Cortex of kidney (tissue), 1 donor: ENCODE measurements around the gene CASP8.
"Not testable (repeated sequence)": the region's sequence is repeated elsewhere in the genome, so short reads cannot be mapped to it uniquely, and the experiment has no call there.

Experiments
- DNase-seq: peaks from one replicate; lab custom pipeline; 2025; lab: John Stamatoyannopoulos, UW

CASP8 gene

DNA sequence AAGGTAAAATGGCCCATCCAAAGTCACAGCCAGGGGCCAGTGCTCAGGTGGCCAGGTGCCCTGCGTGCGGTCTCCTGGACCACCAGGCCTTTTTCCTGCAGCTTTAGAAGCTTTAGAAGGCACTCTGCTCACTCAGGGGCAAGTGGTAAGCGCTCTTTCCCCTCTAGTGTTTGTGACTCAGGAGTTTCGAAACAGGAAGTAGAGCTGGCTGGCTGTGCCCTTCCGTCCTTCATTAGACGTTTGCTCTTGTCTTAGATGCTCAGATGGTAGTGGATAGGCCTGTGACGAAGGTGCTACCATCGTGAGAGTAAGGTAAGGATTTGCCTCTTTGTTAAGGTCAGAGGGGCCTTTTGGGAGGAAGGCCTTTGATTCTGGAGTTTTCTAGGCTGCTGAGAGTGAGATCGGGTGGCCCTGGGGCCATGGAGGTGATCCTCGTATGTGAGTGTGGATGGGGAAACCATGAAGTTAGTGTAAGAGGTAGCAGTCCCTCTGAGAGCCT is at the start of gene CASP8:
Gene CASP8, plus strand, starts transcription at position 235 of the 499 bp plus-strand sequence. CDS start 5,951 bp downstream, outside the sequence.
- DNase-seq: no peak

DNA sequence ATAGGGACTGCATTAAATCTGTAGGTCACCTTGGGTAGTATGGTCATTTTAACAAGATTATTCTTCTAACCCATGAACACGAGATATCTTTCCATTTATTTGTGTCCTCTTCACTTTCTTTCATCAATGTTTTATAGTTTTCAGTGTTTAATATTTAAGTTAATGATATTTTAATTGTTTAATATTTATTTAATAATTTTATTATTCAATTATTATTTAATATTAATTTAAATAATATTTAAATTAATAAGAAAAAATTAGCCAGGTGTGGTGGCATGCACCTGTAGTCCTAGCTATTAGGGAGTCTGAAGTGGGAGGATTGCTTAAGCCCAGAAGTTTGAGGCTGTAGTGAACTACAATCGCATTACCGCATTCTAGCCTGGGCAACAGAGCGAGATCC is 44.4 kb upstream of the CASP8 start:
- no peak for DNase-seq

DNA sequence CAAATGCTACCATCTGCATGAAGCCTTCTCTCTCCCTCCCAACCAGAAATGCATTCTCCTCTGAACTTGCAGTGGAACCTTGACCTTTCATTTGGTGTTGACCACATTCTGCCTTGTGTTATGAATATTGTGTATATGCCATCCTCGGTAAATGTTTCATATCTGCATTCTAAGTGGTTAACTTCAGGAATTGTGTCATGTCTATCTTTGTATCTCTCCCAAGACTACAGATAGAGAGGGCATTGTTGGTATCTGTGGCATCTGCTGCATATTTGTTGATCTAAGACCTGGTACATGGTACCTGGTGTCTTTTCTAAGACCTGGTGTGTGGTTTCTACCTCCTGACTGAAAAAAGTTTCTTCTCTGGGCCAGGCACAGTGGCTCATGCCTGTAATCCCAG is 43.4 kb upstream of the CASP8 start:
- no peak for DNase-seq

- no peak for DNase-seq
Measured at GRCh38 chr2:201218780-201219179, 41.6 kb upstream of the CASP8 start.

DNA sequence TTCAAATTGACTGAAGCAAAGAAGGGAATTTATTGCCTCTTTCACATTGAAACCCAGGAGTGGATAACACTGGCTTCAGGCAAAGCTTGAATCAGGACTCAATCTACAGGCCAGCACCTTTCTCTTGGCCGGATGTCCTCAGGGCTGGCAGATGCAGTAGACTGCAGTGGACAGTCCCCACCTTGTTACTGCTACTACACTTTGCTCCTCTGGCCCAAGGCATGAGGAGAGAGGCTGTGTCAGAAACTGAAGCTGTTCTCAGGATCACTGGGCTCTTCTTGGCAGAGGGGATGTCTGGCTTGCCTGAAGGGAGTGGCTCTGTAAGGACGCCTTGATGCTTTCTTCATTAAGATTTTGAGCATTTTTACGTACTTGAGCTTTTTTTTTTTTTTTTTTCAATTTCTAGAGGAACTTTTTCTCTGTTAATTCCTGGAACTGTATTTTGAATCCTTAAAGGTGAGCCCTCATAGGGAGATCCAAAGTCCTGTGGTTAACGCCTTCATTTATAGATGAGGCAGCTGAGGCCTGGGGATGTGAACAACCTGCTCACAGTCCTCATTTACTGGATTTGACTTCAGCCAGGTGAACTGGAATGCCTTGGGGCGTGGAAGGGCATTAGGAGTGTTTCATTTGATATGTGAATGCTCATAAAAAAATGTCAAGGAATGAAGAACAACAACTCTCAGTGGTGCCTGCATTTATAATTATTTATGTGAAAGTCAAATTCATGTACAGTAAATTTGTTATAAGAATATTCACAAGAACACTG is 40.8 kb upstream of the CASP8 start:
- no peak for DNase-seq

DNA sequence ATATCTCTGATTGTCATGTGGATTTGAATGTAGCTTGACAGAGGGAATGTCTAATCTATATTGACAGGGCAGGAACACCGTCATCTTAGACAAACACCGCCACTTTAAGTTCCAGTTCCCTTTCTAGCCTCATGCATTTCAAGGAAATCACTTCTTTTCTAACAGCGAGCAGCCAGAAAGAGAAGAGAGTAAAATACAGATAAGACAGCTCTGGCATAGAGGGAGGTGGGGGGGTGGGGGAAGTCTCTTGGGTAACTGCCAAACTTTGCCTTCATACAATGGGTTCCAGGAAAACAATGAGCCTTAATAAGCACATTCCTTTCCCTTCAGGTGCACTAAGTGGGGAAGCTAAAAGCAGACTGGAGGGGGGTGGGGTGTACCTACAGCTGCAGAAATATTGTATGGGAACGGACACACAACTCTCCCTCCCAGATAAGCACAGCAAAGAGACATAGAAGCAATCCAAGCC is 40.2 kb upstream of the CASP8 start:
- DNase-seq: no peak

DNA sequence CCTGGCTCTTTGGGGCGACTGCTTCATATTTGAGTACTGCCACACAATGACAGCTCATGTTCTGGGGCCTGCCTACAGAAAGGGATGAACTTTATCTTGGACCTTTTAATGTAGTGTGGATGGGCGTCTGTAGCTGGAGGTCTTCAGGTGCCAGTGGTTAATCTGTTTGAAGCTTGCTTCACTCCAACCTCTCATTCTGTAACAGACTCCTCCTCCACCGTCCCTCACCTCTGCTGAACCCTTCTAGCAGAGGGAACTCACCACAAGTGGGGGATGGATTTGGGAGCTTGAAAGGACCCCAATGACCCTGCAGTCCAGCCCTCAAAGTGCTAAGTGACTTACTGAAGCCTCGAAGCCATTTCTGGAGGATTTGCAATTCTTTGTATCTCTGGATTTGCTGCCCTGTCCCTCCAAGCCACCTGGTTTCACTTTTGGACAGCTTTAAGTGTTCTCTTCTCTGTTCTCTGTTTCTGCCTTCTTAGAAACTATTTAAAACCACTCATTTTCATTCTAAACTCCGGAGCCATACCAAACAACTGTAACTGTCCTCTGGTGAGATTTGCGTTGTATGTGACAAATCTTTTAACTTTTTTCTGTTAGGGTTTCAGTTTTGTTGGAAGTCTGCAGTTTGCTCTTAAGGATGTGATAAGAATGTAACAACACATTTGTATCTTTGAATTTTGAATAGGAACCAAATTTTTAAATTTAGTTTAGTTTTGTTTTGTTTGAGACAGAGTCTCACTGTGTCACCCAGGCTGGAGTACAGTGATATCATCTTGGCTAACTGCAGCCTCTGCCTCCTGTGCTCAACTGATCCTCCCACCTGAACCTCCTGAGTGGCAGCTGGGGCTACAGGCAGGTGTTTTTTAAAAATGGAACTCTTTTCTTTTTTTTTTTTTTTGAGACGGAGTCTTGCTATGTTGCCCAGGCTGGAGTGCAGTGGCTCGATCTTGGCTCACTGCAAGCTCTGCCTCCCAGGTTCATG is 37.0 kb upstream of the CASP8 start:
- no peak for DNase-seq

DNA sequence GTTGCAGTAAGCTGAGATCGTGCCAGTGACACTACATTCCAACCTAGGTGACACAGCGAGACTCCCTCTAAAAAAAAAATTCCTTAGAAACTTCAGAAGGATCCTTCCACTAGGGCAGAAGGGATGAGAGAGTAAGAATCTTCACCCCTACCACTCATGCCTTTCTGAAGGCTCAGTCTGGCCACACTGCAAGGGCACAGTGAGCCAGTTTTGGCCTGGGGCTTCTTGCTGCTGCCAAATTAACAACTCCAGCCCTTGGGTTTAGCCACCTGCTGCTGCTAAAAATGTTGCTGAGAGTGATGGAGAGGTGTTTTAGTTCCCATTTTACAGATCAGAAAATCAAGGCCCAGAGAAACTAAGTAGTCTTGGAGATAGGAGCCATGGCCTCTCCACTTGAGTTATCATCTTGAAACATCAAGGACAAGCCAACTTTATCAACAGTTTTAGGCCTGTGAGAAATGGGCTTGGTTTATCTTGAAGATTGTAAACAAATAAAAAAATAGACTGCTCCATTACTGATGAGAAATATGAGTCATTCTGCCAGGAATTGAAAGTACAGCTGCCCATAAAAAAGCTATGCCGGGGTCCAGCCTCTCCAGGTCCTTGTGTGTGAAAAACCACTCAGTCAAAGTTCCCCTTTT is 31.9 kb upstream of the CASP8 start:
- no peak for DNase-seq

- DNase-seq: no peak
Measured at GRCh38 chr2:201228912-201229290, 31.4 kb upstream of the CASP8 start.

DNA sequence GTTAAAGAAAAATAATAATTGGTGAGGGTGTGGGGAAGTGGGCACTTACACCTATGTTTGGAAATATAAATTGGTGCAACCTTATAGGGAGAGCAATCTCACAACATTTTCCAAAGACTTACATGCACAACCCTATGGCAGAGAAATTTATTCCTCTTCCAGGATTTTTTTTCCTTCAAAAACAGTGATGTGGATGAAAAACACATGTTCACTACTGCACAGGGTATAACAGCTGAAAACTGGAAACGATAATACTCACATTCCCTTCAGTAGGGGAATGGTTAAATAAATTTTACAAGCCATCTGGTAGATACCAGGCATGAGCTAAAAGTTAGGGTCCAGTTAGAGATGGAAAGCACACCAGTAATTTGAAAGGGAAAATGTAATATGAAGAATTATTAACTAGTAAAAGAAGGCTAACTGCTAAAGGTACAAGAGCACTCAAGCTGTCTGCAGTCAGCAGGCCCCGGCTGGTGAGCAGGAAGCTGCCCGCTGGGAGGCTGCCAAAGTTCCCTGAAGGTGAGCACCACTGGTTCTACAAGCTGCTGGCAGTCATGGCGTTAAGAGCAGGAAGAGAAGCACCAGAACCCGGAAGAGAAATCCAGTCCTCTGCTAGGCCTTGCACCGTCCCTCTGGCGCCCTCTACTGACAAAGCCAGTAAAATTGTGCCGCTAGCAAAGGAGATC is 28.4 kb upstream of the CASP8 start:
- DNase-seq: no peak

- no peak for DNase-seq
Measured at GRCh38 chr2:201232467-201232815, 27.9 kb upstream of the CASP8 start.

GRCh38 chr2:201233192-201233811 is 27.0 kb upstream of the CASP8 start:
- DNase-seq: no peak

DNA sequence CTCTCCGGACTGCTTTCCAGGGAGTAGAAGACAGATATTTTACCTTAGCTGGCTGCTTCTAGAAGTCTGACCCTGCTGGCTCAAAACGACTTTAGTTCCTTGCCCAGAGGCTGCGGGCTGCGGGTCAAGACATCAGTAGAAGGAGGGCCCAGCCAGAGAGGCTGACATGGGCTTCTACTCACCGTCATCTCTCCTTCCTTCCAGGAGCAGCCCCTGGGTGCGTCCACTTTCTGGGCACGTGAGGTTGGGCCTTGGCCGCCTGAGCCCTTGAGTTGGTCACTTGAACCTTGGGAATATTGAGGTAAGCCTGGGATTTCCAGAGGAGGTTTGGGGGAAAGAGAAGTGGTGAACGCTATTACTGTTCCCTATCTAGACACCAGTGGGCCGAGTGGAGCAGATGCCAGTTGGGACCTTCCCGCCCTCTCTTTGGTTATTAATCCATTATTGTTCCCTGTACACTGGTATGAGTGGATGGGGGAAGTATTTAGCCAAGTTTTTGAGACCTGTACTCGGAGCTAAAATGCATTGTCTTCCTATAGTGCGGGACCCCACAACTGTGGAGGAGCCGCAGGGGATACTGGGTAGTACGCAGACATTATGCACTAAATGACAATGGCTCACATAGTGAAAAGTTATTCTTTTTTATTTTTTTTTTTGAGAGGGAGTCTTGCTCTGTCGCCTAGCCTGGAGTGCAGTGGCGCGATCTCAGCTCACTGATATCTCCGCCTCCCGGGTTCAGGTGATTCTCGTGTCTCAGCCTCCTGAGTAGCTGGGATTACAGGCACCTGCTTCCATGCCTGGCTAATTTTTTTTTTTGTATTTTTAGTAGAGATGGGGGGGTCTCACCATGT is 26.3 kb upstream of the CASP8 start:
- no peak for DNase-seq

DNA sequence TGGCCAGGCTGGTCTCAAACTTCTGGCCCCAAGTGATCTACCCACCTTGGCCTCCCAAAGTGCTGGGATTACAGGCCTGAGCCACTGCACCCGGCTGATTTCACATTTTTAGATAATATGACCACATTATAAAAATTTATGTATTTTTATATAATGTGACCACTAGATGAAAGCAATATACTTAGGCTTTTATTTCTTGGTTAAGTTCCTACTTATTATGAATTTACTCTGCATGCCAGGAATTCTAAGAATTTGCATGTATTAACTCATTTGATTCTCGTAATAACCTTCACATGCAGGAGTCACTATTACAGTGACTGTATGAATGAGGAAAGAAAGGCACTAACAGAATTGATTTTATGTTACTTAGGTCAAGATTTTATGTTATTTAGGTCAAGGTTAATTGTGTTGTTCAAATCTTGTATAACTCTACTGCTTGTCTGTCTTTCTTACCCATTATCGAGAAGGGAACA is 25.6 kb upstream of the CASP8 start:
- no peak for DNase-seq

- no peak for DNase-seq
Measured at GRCh38 chr2:201235860-201236811, 24.2 kb upstream of the CASP8 start.

DNA sequence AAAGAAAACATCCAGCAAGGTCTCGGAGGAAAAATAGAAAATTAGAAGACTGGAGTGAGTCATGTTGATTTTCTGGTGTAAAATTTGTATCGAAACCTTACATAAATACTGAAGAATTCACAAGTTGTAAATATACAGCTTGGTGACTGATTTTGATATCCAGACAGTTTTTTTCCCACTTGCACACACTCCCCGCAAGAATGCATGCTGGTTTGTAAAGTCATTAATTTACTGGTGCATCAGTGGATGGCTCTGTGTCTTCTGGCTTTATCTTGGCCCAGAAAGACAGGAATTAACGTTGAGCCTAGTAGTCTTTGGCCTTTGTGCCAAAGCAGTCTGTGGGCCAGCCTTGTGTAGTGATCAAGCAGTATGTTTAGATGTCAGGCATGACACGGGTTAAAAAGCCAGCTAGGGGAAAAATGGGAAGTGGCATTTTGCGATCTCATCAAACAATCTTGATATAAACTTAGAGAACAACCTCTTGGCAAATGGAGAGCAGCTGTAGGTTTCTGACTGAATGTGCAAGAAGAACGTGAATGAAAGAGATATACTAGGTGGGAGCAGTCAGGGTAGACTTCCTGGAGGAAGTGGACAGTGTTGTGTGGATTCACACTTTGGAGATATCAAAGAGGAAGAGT is 22.7 kb upstream of the CASP8 start:
- no peak for DNase-seq

DNA sequence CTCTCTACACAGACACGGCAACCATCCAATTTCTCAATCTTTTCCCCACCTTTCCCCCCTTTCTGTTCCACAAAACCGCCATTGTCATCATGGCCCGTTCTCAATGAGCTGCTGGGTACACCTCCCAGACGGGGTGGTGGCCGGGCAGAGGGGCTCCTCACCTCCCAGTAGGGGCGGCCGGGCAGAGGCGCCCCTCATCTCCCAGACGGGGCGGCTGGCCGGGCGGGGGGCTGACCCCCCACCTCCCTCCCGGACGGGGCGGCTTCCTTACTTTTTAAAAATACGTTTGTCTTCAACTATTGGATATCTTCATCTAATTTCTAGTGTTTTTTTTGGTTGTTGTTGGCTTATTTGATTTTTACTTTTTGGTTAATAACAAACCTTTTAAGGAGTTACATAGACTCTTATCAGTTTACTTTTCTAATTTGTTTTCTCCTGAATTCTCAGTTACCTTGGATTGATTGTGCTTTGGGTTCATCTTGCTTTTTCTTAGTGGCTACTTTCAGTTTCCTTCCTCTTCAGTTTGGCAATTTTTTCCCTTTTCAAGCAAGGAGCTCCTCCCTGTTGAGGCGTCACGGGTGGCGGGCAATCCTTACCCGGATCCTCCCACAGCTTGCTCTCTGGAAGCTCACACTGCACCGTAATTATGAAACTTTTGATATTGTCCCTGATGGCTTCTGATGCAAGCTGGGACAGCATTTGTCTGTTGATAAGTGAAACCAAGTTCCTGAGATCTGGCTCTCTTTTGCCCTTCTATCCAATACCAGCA is 21.0 kb upstream of the CASP8 start:
- DNase-seq: not testable (repeated sequence)
